Spleen (tissue), 7 donors: Measurements from ENCODE around the gene TRIM50.
"Not testable (repeated sequence)": the region's sequence is repeated elsewhere in the genome, so short reads cannot be mapped to it uniquely, and the experiment has no call there.

Experiments used
- CTCF ChIP-seq, 11 experiments: fragments of 200-600 bp in 7 of 11; fragments of 450-650 bp in 4 of 11; sonication (generic) in 4 of 11; IDR thresholded peaks in 8 of 11; conservative IDR thresholded peaks in 3 of 11; 1 replicate in 7 of 11; 2 replicates in 4 of 11; pipeline versions ENCODE4 v1.4.0 to v1.8.0; 2016 to 2021; ENCODE audit warnings: antibody characterized with exemption in 11 of 11, inconsistent platforms in 4 of 11, mild to moderate bottlenecking in 1 of 11
- POLR2A ChIP-seq, 3 donors: fragments of 450-650 bp; IDR thresholded peaks; one replicate each; pipeline ENCODE4 v1.5.1; 2017; ENCODE audit warnings: antibody characterized with exemption in 3 of 3, mild to moderate bottlenecking in 1 of 3
- donor health status: DM: no; HTN: no; CAD: no; lungs with moderate emphysema.
- donor health status: DM: no; HTN: no; CAD: no.
- donor health status: DM: no; HTN: no; CAD: no.

DNA sequence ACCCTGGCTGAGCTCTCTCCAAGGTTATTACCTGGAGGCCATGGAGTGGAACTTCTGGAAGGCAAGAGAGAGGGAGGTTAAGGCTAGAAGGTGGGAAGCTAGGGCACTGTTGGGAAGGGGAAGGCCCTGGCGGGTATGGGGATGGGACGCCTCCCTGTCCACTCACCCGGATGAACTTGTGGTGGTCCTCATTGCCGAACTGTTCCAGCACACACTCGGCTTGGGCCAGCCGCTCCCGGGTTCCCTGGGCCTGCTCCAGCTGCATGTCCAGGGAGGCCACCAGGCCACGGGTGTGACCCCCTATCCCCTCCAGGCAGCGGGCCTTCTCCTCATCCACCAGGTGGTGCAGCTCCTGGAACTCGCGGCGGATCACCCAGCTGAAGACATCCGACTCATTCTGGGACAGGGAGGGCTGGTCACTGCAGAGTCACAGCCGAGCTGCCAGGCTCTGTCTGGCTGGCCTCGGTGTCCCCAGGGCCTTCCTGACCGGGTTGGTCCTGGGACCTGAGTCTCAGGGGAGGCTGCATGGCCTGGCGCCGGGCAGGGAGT lies 9.2 kb downstream of the TRIM50 start:
- TF ChIP-seq CTCF (IDR thresholded peaks at IDR 0.05 in 8 of 11, conservative IDR thresholded peaks at IDR 0.05 in 3 of 11); POLR2A (IDR thresholded peaks at IDR 0.05): not testable (repeated sequence)
